Spleen (tissue), 11 donors: ENCODE results near the gene LRBA. TPM values are rescaled to one million over a fixed set of nuclear protein-coding genes. Genes with fewer than 3 reads are reported as not detected.

Experiments used
- DNase-seq: peaks from one replicate; pipeline ENCODE4 v3.0.0-alpha.2; 2020
- H3K27ac ChIP-seq, 8 donors: fragments of 200-600 bp; sonication (generic) in 7 of 8; 1 replicate in 4 of 8; 2 replicates in 4 of 8; pipeline versions ENCODE4 v1.5.0 to v1.8.0; 2016 to 2021; ENCODE audit warnings: inconsistent platforms in 4 of 8, mild to moderate bottlenecking in 4 of 8, moderate library complexity in 1 of 8
- H3K27me3 ChIP-seq, 7 donors: fragments of 200-600 bp; sonication (generic) in 6 of 7; replicated peaks in 1 of 7; 1 replicate in 4 of 7; 2 replicates in 3 of 7; pipeline versions ENCODE4 v1.5.0 to v1.8.0; 2016 to 2021; ENCODE audit warnings: inconsistent platforms in 3 of 7, mild to moderate bottlenecking in 1 of 7
- H3K36me3 ChIP-seq, 6 donors: fragments of 200-600 bp; sonication (generic) in 5 of 6; 1 replicate in 4 of 6; 2 replicates in 2 of 6; pipeline versions ENCODE4 v1.5.0 to v1.8.0; 2016 to 2021; ENCODE audit warnings: inconsistent platforms in 2 of 6
- H3K4me1 ChIP-seq, 6 donors: fragments of 200-600 bp; sonication (generic) in 5 of 6; 1 replicate in 3 of 6; 2 replicates in 3 of 6; pipeline versions ENCODE4 v1.5.0 to v1.8.0; 2016 to 2021; ENCODE audit warnings: inconsistent platforms in 3 of 6
- H3K4me3 ChIP-seq, 8 donors: fragments of 200-600 bp; sonication (generic) in 7 of 8; 1 replicate in 4 of 8; 2 replicates in 4 of 8; pipeline versions ENCODE4 v1.5.0 to v1.8.0; 2016 to 2021; ENCODE audit warnings: inconsistent platforms in 4 of 8, mild to moderate bottlenecking in 4 of 8, moderate library complexity in 2 of 8
- H3K9me3 ChIP-seq, 8 donors: fragments of 200-600 bp; sonication (generic) in 7 of 8; 1 replicate in 4 of 8; 2 replicates in 4 of 8; pipeline versions ENCODE4 v1.5.0 to v1.8.0; 2016 to 2021; ENCODE audit warnings: inconsistent platforms in 4 of 8
- POLR2A ChIP-seq, 3 donors: fragments of 450-650 bp; IDR thresholded peaks; one replicate each; pipeline ENCODE4 v1.5.1; 2017; ENCODE audit warnings: antibody characterized with exemption in 3 of 3, mild to moderate bottlenecking in 1 of 3
- POLR2AphosphoS5 ChIP-seq, 3 donors: sonication (generic); formaldehyde crosslinking; IDR thresholded peaks; one replicate each; pipeline ENCODE4 v1.5.1; 2017; ENCODE audit warnings: antibody characterized with exemption in 3 of 3
- WGBS, 5 donors: extraction: QIAGEN DNeasy Blood & Tissue Kit in 3 of 5; methylation state at CpG; one replicate each; pipeline versions ENCODE4 v1.1.5 to v1.1.7; 2013 to 2018; 5-methylcytosine and 5-hydroxymethylcytosine counted together
- intact Hi-C: fragments of 100-400 bp; cut with DNase I; formaldehyde crosslinking; loops from one replicate; pipeline ENCODE4 v1.15.0; 2023; ENCODE audit warnings: low total_unique reads
- polyA plus RNA-seq, 3 donors: library from polyadenylated mRNA; stranded (reverse); fragments of 200-250 nt; gene quantifications; one replicate each; pipeline ENCODE4 v1.2.1, GENCODE V29; 2013
- total RNA-seq, 7 donors: library from RNA; depleted of rRNA in 3 of 7; stranded (reverse); fragments of >200 nt in 3 of 7; fragmentation: NEBNext Ultra II Directional in 4 of 7; extraction: Animal tissue kit (Norgen Biotek cat#: 25700) in 4 of 7; gene quantifications; one replicate each; pipeline versions ENCODE4 v1.1.0 to v1.2.1, GENCODE V29; 2016 to 2021
- TF ChIP-seq, protein P1 (sequence below), 11 experiments: fragments of 200-600 bp in 7 of 11; fragments of 450-650 bp in 4 of 11; sonication (generic) in 4 of 11; IDR thresholded peaks in 8 of 11; conservative IDR thresholded peaks in 3 of 11; 1 replicate in 7 of 11; 2 replicates in 4 of 11; pipeline versions ENCODE4 v1.4.0 to v1.8.0; 2016 to 2021; ENCODE audit warnings: antibody characterized with exemption in 11 of 11, inconsistent platforms in 4 of 11, mild to moderate bottlenecking in 1 of 11
- donor health status: healthy with polysubstance abuse.
- donor health status: DM: no; HTN: no; CAD: no; lungs with moderate emphysema.
- donor health status: DM: no; HTN: no; CAD: no.
- donor health status: Bipolar disorder and iron deficiency.
- donor health status: healthy.
- donor health status: DM: no; HTN: no; CAD: no.
- donor health status: DM: yes; HTN: yes; CAD: no.

Gene LRBA
- total and polyA plus RNA-seq, 10 donors = 8.2 to 84.9 (median 50.5) TPM

DNA sequence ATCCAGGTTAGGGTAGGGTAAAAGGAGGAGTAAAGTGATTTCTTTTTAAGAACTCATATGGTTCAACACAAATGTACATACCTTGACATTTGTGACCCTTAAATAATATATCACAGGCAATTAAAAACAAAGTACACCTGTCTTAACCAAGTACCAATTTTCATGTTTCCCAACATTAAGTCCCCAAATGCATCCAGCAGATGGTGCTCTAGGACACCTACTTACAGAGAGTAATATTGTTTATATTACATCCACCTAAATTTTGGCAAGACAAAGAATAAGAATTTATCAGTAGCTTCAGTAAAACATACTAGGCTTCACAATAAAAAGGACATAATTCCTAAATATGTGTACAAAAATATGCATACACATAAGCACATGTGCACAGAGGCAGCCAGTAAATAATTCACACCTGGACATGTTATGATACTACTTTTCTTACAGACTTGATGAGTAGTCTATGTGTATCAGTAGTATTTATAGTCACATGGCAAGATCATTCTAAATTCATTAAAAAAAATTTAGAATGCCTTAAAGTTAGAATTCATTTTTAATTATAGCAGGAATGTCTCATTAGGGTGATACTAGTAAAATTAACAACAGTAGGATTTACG lies 717.1 kb downstream of the LRBA start:
- peaks cover 0 to 3% (median 0%) of the 10 kb centered on the region in 6 donors for H3K36me3 ChIP-seq
- TF ChIP-seq POLR2AphosphoS5 (IDR thresholded peaks at IDR 0.05) = no peak
- TF ChIP-seq POLR2A (IDR thresholded peaks at IDR 0.05) = no peak
- TF ChIP-seq, protein P1, sequence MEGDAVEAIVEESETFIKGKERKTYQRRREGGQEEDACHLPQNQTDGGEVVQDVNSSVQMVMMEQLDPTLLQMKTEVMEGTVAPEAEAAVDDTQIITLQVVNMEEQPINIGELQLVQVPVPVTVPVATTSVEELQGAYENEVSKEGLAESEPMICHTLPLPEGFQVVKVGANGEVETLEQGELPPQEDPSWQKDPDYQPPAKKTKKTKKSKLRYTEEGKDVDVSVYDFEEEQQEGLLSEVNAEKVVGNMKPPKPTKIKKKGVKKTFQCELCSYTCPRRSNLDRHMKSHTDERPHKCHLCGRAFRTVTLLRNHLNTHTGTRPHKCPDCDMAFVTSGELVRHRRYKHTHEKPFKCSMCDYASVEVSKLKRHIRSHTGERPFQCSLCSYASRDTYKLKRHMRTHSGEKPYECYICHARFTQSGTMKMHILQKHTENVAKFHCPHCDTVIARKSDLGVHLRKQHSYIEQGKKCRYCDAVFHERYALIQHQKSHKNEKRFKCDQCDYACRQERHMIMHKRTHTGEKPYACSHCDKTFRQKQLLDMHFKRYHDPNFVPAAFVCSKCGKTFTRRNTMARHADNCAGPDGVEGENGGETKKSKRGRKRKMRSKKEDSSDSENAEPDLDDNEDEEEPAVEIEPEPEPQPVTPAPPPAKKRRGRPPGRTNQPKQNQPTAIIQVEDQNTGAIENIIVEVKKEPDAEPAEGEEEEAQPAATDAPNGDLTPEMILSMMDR (IDR thresholded peaks at IDR 0.05 in 8 of 11, conservative IDR thresholded peaks at IDR 0.05 in 3 of 11) = peak in 7 of 11 experiments; percentile 25 to 55 (median 44)
- intact Hi-C loops = loop anchor here (10.0 kb wide), 1 partner anchor 577 kb away; no protein-coding TSS in a partner anchor
- H3K27me3 ChIP-seq = no peaks in the 10 kb centered on the region
- H3K27ac ChIP-seq = no peak overlapping the region
- no peak overlapping the region for H3K4me3 ChIP-seq
- no peak for DNase-seq
- 94 to 100% (median 95%) methylated on average over 1 of the region's 1 CpG for WGBS, 5 donors
- no peaks in the 10 kb centered on the region for H3K4me1 ChIP-seq
- H3K9me3 ChIP-seq = no peaks in the 10 kb centered on the region

DNA sequence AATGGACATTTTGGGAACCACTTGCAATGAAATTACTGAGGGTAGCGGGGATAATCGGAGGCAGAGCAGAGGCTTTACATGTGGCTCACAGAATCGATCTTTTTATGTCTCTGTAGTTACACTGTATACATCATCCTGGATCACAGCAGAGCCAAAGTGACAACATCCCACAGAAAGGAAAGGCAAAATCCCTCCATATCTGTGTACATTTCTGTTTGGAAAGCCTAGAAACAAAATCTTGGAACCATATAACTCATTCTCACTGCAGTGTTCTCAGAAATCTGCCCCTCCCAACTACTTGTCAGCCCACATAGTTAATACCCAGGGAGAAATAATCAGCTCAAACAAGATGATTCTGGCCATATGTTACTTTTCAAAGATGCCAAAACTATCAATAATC lies 725.2 kb downstream of the LRBA start:
- H3K4me1 ChIP-seq = no peaks in the 10 kb centered on the region
- no peak overlapping the region for H3K4me3 ChIP-seq
- DNase-seq = no peak
- H3K9me3 ChIP-seq = peaks cover 0 to 9% (median 2%) of the 10 kb centered on the region in 8 donors
- peaks cover 0 to 19% (median 2%) of the 10 kb centered on the region in 6 donors for H3K36me3 ChIP-seq
- WGBS, 5 donors = 89 to 94% (median 92%) methylated on average over 3 of the region's 3 CpGs
- H3K27me3 ChIP-seq = no peaks in the 10 kb centered on the region
- intact Hi-C loops = loop anchor here (10.0 kb wide), 1 partner anchor 585 kb away; no protein-coding TSS in a partner anchor
- TF ChIP-seq, protein P1 (IDR thresholded peaks at IDR 0.05 in 8 of 11, conservative IDR thresholded peaks at IDR 0.05 in 3 of 11) = no peak
- TF ChIP-seq POLR2AphosphoS5 (IDR thresholded peaks at IDR 0.05) (no peak), POLR2A (IDR thresholded peaks at IDR 0.05) (no peak)
- H3K27ac ChIP-seq = no peak overlapping the region

DNA sequence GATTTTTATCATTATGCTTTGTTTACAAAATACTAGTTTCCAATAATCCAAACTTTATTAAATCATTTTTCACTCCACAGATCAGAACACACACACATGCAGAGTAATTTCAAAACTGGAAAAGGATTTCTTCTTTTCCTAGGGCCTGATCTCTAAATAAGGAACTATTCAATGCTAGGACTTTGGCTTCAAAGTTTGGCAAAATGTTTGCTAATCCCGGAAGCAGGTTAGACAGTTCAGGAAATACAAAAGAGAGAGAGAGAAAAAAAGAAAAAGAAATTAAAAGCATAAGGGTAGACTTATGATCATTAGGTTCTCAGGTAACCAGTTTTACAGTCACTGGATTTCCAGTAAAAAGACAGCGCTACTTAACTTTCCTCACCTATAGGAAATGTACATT lies 725.9 kb downstream of the LRBA start:
- intact Hi-C loops = no loop called here
- H3K27ac ChIP-seq = no peak overlapping the region
- H3K9me3 ChIP-seq = peaks cover 0 to 9% (median 2%) of the 10 kb centered on the region in 8 donors
- no peak overlapping the region for H3K4me3 ChIP-seq
- no peaks in the 10 kb centered on the region for H3K27me3 ChIP-seq
- no peak for TF ChIP-seq POLR2AphosphoS5 (IDR thresholded peaks at IDR 0.05)
- TF ChIP-seq POLR2A (IDR thresholded peaks at IDR 0.05) = no peak
- TF ChIP-seq, protein P1 (IDR thresholded peaks at IDR 0.05 in 8 of 11, conservative IDR thresholded peaks at IDR 0.05 in 3 of 11) = no peak
- H3K4me1 ChIP-seq = no peaks in the 10 kb centered on the region
- WGBS, 5 donors = 67 to 76% (median 75%) methylated on average over 2 of the region's 2 CpGs
- peaks cover 0 to 25% (median 2%) of the 10 kb centered on the region in 6 donors for H3K36me3 ChIP-seq
- no peak for DNase-seq

DNA sequence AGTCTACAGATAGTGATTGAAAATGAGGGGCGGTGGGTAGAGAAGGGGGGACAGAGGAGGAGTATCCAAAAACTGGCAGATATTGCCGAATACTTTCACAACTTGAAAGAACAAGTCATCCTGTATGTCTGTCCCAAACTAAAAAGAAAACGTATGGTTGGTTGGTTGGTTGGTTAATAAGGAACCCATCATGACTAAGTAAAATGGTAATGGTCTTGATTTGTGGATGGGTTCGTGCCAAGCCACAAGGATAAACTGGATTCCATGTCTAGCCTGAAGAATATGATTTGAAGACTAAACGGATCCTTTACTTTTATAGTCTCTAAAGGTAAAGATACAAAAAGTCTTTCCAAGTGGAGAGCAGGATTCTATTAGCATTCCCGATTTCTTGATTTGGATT lies 728.4 kb downstream of the LRBA start:
- Histone ChIP-seq H3K4me3 (no peak overlapping the region), H3K4me1 (no peaks in the 10 kb centered on the region), H3K27me3 (no peaks in the 10 kb centered on the region), H3K27ac (no peak overlapping the region), H3K9me3 (no peaks in the 10 kb centered on the region), H3K36me3 (peaks cover 0 to 45% (median 16%) of the 10 kb centered on the region in 6 donors)
- intact Hi-C loops = no loop called here
- TF ChIP-seq, protein P1 (IDR thresholded peaks at IDR 0.05 in 8 of 11, conservative IDR thresholded peaks at IDR 0.05 in 3 of 11) = no peak
- TF ChIP-seq POLR2AphosphoS5 (IDR thresholded peaks at IDR 0.05) (no peak), POLR2A (IDR thresholded peaks at IDR 0.05) (no peak)
- WGBS, 5 donors = 77 to 85% (median 82%) methylated on average over 6 of the region's 6 CpGs
- no peak for DNase-seq
